ENCODE measurements around the gene EFNA3.

- TF ChIP-seq CTCF (IDR thresholded peaks at IDR 0.05; ENCODE audit: insufficient read depth, low read length, poor library complexity, severe bottlenecking) (no peak), EZH2phosphoT487 (conservative IDR thresholded peaks at IDR 0.05; ENCODE audit: low read length) (no peak)
These were observed 3.8 kb downstream of the EFNA3 start for GRCh38 chr1:155082301-155083051.

All from SU-DHL-6 (cell line).